Measurements from ENCODE around the gene STUM.

DNA sequence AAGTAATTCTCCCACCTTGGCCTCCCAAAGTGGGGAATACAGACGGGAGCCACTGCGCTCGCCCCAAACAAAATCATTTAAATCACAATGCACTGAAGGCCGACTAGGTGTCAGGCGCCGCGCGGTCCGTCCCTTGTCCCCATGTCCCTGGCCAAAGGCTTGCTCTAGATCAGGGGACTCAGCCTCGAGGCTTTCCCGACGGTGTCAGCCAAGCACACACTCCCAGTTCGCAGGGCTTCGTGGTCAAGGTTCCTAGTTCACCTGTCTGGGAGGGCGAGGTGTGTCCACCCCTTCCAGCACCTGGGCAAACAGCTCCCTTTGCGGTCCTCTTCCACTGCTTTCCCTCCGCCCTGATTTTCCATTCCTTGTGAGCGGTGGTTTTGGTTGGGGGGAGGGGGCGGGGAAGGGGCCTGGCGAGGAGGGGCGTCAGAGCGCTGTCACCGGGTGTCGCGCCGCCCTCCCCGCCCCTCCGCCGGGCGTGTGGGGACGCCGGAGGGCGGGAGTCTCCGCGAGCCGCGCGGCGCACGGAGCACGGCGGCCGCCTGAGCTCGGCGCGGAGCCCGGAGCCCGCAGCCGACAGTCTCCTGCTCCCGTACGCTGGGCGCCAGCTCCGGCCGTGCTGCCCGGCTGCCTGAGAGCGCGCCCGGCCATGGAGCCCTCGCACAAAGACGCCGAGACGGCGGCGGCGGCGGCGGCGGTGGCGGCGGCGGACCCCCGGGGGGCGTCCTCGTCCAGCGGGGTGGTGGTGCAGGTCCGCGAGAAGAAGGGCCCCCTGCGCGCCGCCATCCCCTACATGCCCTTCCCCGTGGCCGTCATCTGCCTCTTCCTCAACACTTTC, at the start of gene STUM:
- TF ChIP-seq GATA2 (IDR thresholded peaks at IDR 0.05; ENCODE audit: low read depth, low read length) (no peak), GATA3 (IDR thresholded peaks at IDR 0.05; ENCODE audit: low read depth, low read length) (no peak)

Data from SH-SY5Y (cell line).